Measurements from ENCODE around the gene VASH1. TPM values are rescaled to one million over a fixed set of nuclear protein-coding genes. Genes with fewer than 3 reads are reported as not detected.

VASH1 gene
- total and polyA plus RNA-seq, 12 donors = 9.1 to 20.2 (median 13.4) TPM

GRCh38 chr14:76814726-76815645 lies 53.7 kb downstream of the VASH1 start:
- H3K4me1 ChIP-seq = peaks cover 0 to 25% (median 22%) of the 10 kb centered on the region in 9 donors
- DNase-seq (no peak), ATAC-seq (no peak)
- H3K27ac ChIP-seq = peak overlapping the region in 3 of 10 donors; percentile 17 to 37 (median 24)
- peaks cover 0 to 4% (median 0%) of the 10 kb centered on the region in 7 donors for H3K27me3 ChIP-seq
- no peaks in the 10 kb centered on the region for H3K36me3 ChIP-seq
- no peak for TF ChIP-seq CTCF (IDR thresholded peaks at IDR 0.05)
- no peaks in the 10 kb centered on the region for H3K9me3 ChIP-seq
- intact Hi-C loops (cut with DNase I) = loop anchor here in 1 of 10 donors (5.0 kb wide), 1 partner anchor 47 kb away; no protein-coding TSS in a partner anchor
- WGBS, 2 donors = 71 to 79% methylated on average over 7 of the region's 7 CpGs
- no peak overlapping the region for H3K4me3 ChIP-seq

GRCh38 chr14:76820700-76821099 lies 59.4 kb downstream of the VASH1 start:
- DNase-seq = no peak
- intact Hi-C loops (cut with DNase I) = no loop called here
- ATAC-seq = no peak

GRCh38 chr14:76826122-76826521 lies 64.9 kb downstream of the VASH1 start, which contains the start of gene LRRC74A:
Gene LRRC74A, plus strand, starts transcription at chr14:76826408. Its CDS starts 290 bp downstream, at chr14:76826698.
- DNase-seq = no peak
- no peak for TF ChIP-seq CTCF (IDR thresholded peaks at IDR 0.05)
- Histone ChIP-seq H3K4me1 (peaks cover 0 to 38% (median 22%) of the 10 kb centered on the region in 9 donors), H3K27ac (peak within 1 kb of the TSS in 3 of 10 donors; percentile 81 to 85 (median 82)), H3K4me3 (no peak within 1 kb of the TSS), H3K36me3 (no peaks in the 10 kb centered on the region), H3K27me3 (no peaks in the 10 kb centered on the region), H3K9me3 (no peaks in the 10 kb centered on the region)
- intact Hi-C loops (cut with DNase I) = no loop called here
- 93 to 94% methylated on average over 2 of the region's 2 CpGs for WGBS, 2 donors
- ATAC-seq = no peak

More at GRCh38 chr14:76820700-76821099, 59.4 kb downstream of the VASH1 start:
- Histone ChIP-seq H3K9me3 (no peaks in the 10 kb centered on the region), H3K36me3 (no peaks in the 10 kb centered on the region), H3K4me3 (no peak overlapping the region), H3K4me1 (no peaks in the 10 kb centered on the region), H3K27me3 (peaks cover 0 to 4% (median 0%) of the 10 kb centered on the region in 7 donors), H3K27ac (no peak overlapping the region)
- no peak for TF ChIP-seq CTCF (IDR thresholded peaks at IDR 0.05)
- 91 to 94% methylated on average over 2 of the region's 2 CpGs for WGBS, 2 donors

- ATAC-seq = peak in 7 of 8 donors; percentile 36 to 61 (median 47)
- Histone ChIP-seq H3K36me3 (no peaks in the 10 kb centered on the region), H3K4me3 (peak overlapping the region in 9 of 10 donors; percentile 7 to 50 (median 34)), H3K27me3 (no peaks in the 10 kb centered on the region), H3K9me3 (peaks cover 0 to 7% (median 0%) of the 10 kb centered on the region in 11 donors), H3K4me1 (peaks cover 0 to 48% (median 22%) of the 10 kb centered on the region in 9 donors), H3K27ac (peak overlapping the region; percentile 2 to 85 (median 80))
- peak; percentile 51 to 61 for DNase-seq
- WGBS, 2 donors = 53 to 57% methylated on average over 9 of the region's 9 CpGs
- TF ChIP-seq CTCF (IDR thresholded peaks at IDR 0.05) = no peak
- intact Hi-C loops (cut with DNase I) = loop anchor here in 1 of 10 donors (1.0 kb wide), 1 partner anchor 23 kb away; no protein-coding TSS in a partner anchor
Measured at GRCh38 chr14:76827696-76828296, 66.5 kb downstream of the VASH1 start.
